Non-pigmented ciliary epithelial cell (primary cell): ENCODE data around the gene PRKD1.

Experiments used
- DNase-seq: peaks from one replicate; pipeline ENCODE4 v3.0.0-alpha.2; 2010; ENCODE audit warnings: low read depth

PRKD1 gene

DNA sequence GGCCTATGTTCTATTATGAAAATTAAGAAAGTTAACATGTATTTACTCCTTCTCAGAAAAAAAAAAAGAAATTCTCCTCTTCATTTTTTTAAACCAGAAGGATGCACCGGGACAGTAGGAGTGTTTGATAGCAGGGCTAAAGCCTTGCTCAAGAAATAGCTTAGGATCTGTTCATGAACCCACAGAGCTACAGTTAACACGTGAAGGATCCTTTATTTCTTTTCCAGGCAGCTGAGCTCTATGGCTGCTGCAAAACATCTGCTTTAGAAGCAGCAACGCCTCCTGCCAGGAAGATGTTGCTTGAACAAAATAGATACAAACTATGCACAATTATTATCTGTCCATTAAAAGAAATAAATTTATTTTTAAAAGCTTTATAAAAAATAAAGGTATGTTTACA lies 254.8 kb downstream of the PRKD1 start:
- no peak for DNase-seq

DNA sequence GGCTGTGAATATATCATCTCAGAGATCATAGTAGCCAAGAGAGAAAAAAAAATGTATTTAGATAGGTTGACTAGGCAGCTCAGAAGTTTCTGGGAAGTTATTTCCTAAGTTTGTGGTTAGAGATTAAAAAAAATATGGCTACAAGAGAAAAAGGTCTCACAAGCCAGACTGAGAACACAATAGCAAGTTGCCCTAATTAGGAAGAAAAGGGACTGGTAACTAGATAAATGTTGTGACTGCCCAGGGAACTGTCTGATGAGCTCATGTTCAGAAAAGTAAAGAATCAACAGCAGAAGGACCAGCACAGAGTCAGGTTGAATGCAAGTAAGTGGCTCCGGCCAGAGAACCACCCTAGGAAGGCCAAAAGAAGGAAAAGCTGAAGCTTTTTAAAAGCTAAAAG lies 256.6 kb downstream of the PRKD1 start:
- peak; percentile 24 for DNase-seq

DNA sequence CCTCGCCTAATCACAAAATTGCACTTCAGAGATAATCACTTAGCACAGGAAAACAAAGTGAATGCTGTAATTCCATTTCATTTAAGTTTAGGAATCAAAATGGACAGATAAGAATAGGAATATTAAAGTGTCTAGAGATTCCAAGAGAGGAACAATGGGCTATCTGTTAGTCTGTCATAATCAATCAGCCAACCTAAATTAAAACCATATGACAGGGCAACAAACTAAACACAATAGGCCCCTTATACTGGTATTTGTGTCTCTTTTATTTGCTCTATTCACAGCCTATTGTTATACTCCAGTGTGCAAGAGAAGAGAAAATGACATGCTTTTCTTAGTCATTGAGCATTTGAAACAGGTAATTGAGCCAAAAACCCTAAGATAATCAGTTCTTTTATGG lies 259.4 kb downstream of the PRKD1 start:
- DNase-seq = no peak

DNA sequence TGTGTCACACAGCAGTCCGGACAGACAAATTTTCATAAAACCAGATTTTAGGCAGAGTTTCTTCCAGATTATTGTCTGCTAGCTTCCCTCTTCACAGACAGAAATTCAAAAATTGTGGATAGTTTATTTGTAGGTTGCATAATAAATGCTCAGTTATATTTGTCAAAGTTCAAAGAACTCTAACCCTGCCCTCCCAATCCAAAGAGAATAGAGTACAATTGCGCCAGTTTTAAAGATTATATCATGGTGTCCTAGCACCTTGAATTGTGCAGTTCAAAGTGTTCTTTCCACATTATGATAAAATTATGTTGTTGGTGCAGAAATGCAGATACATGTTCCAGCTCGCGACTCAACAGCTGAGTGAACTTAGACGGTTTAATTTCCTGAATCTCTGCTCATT lies 263.1 kb downstream of the PRKD1 start:
- no peak for DNase-seq

DNA sequence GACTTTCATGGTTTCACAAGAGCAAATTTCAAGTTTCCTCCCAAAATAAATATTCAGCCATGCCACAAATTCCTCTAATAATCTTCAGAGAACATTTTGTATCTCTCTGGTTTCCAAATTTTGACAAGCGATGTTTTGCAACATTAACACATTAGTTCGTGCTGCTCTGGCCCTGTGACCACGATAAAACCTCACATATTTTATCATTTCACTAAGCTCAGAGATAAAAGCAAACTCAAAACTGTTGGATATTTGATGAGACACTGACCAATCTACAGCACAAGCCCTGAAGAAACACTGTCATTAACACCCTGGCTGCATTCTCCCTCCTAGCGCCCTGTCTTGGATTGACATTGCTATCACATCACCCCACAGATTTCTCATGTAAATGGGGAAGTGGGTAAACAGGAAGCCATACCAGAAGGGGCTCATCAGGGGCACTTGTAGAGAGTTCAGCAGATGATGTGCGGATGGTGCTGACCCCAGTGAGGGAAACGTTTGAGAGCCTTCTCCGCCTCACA lies 264.3 kb downstream of the PRKD1 start:
- no peak for DNase-seq

DNA sequence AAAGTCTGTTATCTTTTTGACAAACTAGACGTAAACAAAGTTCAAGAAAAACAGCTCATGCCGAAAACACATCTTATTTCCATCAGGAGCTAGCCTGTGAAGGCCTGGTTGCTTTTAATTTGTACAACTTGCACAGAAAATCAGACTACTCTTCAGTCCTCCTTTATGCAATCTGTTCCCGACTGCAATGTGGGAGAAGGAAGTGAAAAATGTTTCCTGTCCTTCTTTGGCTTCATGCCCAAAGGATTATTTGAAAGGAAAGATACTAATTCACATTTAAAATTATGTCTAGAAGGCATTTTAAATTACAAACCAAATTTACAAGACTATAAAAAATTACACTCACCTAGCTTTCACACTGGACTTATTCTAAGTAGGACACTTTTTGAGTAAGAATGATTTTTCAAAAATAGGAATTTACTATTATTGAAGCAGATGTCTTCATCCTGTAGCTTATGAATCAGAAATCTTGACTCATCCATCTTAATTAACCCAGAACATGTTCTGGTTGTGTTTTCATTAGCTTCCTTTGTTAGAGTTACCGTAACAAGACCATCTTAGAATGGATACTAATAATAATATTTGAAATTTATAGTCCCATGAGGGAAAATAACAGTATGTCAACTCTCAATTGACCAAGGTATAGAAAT lies 272.6 kb downstream of the PRKD1 start:
- no peak for DNase-seq

DNA sequence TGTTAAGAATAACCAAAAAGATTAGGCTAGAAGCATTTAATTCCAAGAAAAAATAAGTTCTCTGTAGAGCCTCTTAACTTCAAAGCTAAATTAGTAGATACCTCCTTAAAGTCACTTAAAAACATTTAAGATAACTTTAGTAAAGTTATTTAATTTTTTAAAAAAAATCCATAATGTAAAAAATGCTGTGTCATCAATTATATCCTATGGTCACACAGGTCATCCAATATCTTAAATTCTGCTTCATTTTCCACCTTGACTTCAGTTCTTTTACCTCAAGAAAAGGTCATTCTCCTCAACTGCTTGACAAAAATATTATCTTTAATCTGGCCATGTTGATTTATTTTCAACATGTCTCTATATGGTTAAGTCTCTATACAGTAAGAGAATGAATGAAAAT lies 274.3 kb downstream of the PRKD1 start:
- no peak for DNase-seq

DNA sequence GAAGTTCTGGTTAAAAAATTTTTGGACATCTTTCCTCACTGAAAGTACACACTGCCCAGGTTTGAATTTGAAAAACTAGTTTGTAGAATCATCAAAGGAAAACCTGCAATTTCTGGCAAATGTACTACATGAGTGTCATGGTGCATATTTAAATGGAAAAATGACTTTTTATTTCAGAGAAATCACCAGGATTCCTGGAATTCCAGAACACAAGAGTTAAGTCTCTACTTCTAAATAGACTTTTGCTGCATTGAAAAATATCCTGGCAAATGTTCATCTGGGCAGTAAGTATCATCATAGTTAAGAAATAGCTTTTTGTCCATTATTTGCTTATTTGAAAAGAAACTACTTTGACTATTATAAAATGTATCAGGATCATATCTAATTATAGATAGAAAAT lies 275.1 kb downstream of the PRKD1 start:
- DNase-seq = no peak

DNA sequence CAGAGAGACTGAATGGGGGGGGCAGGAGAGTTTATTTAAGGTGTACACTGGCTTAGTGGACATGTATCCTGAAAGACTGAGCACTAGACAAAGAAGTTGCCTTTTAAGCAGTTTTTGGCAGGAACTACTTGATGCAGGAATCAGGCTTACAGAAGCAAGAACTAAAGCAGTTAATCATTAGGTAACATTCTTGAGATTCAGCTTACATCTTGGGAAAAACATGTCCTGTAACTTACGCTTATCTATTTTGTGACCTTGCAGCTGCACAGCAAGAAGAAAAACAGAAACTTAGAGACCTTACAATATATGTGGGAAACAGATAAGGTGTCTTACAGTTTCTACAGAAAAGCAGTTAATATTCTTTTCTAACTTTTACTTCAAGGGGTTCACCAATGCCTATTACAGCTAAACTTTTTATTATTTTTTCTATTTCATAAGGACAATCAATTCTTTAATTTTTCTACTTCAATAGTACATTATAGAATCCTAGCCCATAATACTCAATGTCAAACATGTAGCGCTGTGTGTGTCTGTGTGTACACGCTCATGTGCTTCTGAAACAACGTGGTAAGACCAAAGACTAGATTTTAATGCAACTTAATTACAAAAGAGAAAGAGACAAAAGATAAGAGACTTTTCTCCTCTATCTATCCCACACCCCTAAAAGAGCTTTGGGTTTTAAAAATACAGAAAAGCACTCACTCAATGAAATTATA lies 276.9 kb downstream of the PRKD1 start:
- DNase-seq = no peak

DNA sequence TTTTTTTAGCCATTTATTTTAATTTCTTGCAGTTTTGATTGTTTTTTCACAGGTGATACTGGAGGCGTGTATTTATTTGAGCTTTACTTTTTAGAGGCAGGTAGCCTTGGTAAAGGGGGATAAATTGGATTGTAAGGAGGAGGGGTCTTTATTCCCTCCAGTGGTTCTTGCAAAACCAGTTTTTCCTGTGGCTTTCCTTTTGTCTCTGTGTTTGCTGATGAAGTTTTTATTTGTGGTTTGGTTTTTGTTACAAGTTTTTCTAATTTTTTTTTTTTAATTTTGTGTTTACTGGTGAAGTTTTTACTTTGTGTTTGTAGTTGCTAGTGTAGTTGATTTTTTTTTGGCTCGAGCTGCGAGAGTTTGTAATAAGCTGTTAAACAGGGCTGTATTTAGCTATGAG lies 278.5 kb downstream of the PRKD1 start:
- DNase-seq = no peak

DNA sequence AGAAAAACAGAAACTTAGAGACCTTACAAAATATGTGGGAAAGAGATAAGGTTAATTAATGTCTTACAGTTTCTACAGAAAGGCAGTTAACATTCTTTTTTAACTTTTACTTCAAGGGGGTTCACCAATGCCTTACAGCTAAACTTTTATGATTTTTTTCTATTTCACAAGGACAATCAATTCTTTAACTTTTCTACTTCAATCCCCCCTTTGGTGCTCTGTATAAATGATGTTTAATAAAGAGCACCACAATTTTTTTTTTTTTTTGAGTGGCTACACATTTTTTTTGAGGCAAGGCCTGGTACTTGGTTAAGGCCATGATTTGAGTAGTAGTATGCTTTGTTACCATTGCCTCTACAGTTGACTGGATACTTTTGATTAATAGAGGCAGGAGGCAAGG lies 279.6 kb downstream of the PRKD1 start:
- DNase-seq = no peak

DNA sequence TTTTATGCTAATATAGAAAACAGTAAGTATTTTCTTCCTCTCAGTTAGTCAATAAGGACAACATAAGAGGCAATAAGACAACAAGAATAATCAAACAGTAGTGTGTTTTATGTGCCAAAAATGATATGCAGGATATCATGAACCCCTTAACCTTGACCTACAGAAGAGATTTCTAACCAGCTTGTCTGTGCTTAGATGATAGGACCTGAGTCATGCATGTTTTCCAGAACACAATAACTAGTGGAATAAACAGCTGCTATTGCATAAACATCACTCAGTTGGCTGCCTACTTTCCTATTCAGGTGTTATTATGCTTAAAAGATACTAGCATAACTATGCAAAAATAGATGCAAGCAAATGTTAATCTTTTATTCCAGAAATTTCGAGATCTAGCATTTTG lies 282.5 kb downstream of the PRKD1 start:
- no peak for DNase-seq

DNA sequence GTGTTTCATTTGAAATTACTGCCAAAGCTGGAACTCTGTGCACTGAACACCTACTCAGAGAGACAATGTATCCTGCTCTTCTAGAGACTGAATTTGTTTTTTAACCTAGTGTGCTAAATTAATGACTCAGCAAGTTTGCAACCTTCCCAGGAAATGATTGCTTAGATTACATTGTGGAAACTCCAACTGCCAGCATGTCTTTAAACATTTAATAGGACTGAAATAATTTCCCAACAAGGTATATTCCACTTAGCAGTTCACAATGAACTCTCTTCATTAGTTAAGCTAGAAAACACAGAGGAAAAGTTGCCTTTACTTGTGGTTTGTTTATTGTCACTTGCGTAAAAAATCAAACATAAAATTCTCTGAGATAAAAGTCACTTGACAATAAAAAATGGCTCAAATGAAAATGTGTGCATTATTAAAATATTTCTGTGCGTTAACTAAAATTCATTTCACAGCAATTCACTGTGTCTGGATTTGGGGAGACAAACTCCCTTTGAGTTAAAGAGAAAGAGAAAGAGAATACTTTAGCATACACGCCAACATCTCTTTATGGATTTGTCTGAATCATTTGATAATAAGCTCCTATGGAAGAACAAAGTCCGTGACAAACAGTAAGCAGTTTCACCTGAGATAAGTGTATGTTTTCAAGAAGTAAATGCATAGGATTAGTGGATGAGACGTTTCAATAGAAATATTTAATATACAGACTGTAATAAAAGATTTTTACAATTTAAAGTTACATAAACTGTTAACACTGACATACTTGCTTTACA lies 284.0 kb downstream of the PRKD1 start:
- peak; percentile 44 for DNase-seq

DNA sequence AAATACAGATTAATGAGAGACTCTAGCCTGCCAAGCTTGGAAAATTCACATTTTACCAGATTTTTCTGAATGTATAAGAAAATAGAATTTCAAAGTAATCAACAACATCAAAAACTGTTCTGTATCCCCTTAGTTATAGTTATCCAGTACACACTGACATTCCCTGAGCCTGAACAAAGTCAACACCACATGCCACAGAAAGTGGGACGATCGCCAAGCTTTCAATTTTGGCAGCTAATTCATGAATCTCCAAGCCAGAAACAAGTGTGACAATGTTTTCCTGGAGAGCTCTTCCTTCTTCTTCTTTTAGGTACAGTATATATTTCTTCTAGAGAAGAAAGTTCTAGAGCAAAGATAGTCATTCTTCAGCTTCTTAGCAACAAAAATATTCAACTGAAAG lies 290.2 kb downstream of the PRKD1 start:
- peak; percentile 32 for DNase-seq

DNA sequence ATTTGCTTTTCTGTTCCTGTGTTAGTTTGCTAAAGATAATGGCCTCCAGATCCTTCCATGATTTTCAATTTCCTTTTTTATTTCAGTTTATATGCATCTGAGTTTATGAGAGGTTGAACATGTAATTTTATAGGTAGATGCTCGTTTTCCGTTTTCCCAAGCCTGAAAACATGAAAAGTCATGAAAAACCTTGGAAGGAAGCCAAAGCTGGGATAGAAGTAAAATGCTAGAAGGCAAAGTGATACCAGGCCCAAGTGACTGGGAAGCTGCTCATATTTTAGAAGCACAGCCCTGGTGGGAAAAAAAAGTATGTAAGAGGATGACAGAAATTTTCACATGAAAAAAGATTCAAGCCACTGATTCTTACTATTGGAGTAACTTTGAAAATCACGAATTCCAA lies 290.8 kb downstream of the PRKD1 start:
- DNase-seq = no peak

DNA sequence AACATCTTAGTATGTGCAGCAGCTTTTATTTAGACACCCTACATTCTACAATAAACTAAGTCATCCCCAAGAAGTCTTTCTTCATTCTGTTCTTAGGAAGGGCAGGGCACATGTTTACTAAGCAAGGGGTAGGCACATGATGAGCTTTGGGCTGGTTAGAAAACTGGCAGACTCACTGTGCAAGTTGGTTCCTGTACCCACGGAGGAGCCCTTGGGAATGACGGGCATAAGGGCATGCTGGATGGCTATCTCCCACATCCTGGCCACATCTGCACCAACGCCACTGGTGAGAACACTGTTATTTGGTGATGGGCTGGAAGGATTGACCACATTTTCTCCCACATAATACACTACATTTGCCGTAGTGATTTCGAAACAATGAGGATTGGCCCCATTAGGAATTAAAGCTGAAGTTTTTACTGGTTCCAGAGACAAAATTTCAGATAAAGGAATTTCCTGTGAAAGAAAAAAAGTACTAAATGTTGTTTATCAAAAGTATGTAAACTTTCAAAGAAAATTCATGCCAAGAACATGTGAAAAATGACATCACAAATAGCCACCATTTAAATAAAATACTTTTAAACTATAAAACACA lies 297.0 kb downstream of the PRKD1 start:
- no peak for DNase-seq

DNA sequence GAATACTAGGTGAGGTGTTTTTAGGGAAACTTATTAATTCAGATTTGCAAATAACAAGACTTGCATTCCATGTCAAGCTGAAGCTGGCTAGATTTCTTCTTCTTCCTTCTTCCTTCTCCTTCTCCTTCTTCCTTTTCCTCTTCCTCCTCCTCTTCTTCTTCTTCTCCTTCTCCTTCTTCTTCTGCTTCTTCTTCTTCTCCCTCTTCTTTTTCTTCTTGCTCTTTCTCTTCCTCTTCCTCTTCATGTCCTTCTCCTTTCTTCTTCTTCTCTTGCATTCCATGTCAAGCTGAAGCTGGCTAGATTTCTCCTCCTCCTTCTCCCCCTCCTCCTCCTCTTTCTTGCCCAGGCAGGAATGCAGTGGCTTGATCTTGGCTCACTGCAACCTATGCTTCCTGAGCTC lies 297.8 kb downstream of the PRKD1 start:
- no peak for DNase-seq

DNA sequence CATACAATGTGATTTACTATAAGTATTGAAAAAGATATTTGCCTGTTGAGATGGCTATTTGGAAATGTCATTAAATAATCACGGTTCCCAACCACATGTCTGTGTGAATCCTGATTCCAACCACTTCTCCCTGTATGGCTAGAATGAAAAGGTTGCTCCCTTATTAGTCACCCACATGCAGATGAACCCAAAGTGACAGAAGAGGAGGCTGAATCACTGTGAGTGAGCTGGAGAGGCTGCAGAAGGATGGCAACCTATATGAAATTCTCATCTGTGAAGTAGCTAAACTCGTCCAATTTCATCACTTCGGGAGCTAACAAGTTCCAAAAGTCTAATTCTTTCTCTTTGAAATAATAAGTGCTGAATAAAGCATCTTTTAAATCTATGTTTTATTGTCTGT lies 300.5 kb downstream of the PRKD1 start:
- peak; percentile 3 for DNase-seq

DNA sequence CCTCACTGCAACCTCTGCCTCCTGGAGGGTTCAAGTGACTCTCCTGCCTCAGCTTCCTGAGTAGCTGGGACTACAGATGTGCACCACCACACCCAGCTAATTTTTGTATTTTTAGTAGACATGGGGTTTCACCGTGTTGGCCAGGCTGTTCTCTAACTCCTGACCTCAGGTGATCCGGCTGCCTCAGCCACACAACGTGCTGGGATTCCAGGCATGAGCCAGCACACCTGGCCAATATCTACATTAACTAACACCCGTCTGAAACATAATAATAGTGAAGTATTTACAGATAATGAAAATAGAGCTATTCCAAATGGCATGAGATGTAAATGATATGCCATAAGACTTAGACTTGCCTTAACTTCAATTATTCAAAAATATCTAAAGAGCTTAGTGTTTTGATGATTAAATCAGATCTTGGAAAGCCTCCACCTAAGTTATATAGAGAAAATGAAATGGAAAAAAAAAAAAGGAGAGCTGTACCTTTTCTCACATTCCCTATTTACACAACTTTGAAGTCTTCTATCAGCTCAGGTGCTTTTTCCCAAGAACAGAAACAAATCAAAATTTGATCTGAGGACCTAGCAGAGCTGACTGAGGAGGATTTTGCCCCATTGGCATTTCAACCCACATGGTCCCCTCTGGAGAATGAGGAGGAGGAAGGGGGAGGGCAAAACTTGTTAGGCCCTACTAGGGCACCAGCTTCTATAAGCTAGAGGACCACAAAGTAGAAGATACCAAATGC lies 309.2 kb downstream of the PRKD1 start:
- no peak for DNase-seq

DNA sequence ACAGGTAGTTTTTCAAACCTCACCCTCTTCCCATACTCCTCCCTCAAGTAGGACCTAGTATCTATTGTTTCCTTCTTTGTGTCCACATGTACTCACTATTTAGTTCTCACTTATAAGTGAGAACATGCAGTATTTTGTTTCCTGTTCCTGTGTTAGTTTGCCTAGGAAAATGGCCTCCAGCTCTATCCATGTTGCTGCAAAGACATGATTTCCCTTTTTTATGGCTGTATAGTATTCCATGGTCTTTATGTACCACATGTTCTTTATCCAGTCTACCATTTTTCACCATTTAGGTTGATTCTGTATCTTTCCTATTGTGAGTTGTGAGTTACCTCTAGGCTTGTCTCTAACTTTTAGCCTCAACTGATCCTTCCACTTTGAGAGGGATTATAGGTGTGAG lies 310.7 kb downstream of the PRKD1 start:
- no peak for DNase-seq

DNA sequence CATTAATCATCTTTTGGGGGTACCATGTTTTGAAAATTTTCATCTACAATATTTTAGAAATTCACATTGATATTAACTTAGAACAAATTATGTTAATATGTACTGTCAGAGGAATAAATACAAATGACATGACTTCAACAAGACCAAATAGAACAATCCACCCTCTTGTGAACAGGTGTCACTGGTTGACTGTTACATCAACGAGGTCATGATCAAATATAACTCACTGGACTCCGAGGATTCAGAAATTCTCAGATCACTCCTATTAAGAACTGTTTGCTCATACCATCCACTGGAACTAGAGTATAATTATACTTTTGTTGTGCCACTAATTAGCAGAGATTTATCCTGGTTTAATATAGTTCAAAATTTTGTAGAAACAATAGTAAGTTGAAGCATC lies 318.8 kb downstream of the PRKD1 start:
- DNase-seq = no peak

DNA sequence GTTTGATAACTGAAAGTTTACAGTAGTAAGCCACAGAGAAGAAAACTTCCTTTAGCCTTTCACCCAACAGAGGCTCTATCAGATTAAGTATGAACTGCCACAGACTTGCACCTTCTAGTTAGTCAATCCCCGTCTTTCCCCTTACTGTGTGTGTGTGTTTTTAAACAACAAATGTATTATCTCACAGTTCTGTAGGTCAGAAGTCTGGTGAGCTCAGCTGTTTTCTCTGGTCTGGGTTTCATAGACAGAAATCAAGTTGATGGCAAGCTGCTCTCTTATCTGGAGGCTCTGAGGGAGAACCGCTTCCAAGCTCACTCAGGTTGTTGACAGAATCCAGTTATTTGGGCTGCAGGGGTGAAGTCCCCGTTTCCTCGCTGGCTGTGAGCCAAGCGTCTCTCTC lies 320.5 kb downstream of the PRKD1 start:
- DNase-seq = no peak
